Activated CD4-positive, alpha-beta memory T cell treated with anti-CD3 and anti-CD28 coated beads, Interleukin-2, amount 10 ng/mL, durations not matched to agents 7 days and 5 days (primary cell): ENCODE results near the gene KDM4B. TPM values are rescaled to one million over a fixed set of nuclear protein-coding genes. Genes with fewer than 3 reads are reported as not detected.
"Not testable (repeated sequence)": the region's sequence is repeated elsewhere in the genome, so short reads cannot be mapped to it uniquely, and the experiment has no call there.

Source experiments
- CTCF ChIA-PET: fragments of 350-600 bp; sonication (Branson Sonifier 250); formaldehyde crosslinking; loops from one replicate; lab custom pipeline; 2021; ENCODE audit warnings: antibody characterized with exemption, inconsistent platforms; lab: Charles Lee
- POLR2A ChIA-PET: fragments of 350-600 bp; sonication (Branson Sonifier 250); formaldehyde crosslinking; loops from one replicate; lab custom pipeline; 2021; ENCODE audit warnings: antibody characterized with exemption; lab: Charles Lee
- DNase-seq: peaks from one replicate; pipeline ENCODE4 v3.0.0-alpha.2; 2020
- H3K27ac Mint-ChIP-seq: one replicate; pipeline ENCODE4 v1.8.0; 2021; ENCODE audit warnings: mild to moderate bottlenecking, mixed read lengths
- H3K27me3 Mint-ChIP-seq: one replicate; pipeline ENCODE4 v1.8.0; 2021; ENCODE audit warnings: mixed read lengths
- H3K36me3 Mint-ChIP-seq: one replicate; pipeline ENCODE4 v1.8.0; 2021; ENCODE audit warnings: low read depth, mixed read lengths
- H3K4me1 Mint-ChIP-seq: one replicate; pipeline ENCODE4 v1.8.0; 2021; ENCODE audit warnings: mixed read lengths
- H3K4me3 Mint-ChIP-seq: one replicate; pipeline ENCODE4 v1.8.0; 2021; ENCODE audit warnings: mild to moderate bottlenecking, mixed read lengths
- H3K9me3 Mint-ChIP-seq: one replicate; pipeline ENCODE4 v1.8.0; 2021; ENCODE audit warnings: mixed read lengths
- total RNA-seq, 2 experiments: library from RNA; stranded (reverse); gene quantifications; one replicate each; pipeline ENCODE4 v1.2.3, GENCODE V29; 2021

KDM4B gene
- total RNA-seq, 2 experiments from 2014 or later, result 46.3 to 50.9 TPM

- DNase-seq, H3K9me3 Mint-ChIP-seq, POLR2A ChIA-PET, H3K4me3 Mint-ChIP-seq, CTCF ChIA-PET, H3K4me1 Mint-ChIP-seq, H3K36me3 Mint-ChIP-seq, H3K27me3 Mint-ChIP-seq, H3K27ac Mint-ChIP-seq: not testable (repeated sequence)
These were observed 196.2 kb downstream of the KDM4B start for GRCh38 chr19:5164845-5165696.

- H3K4me3 Mint-ChIP-seq, result no peak overlapping the region
- ChIA-PET CTCF (no interaction called here), POLR2A (no interaction called here)
- H3K27ac Mint-ChIP-seq, result no peak overlapping the region
- no peaks in the 10 kb centered on the region for H3K4me1 Mint-ChIP-seq
- H3K27me3 Mint-ChIP-seq, result peaks cover 2% of the 10 kb centered on the region
- H3K36me3 Mint-ChIP-seq, result no peaks in the 10 kb centered on the region
- no peak for DNase-seq
- no peaks in the 10 kb centered on the region for H3K9me3 Mint-ChIP-seq
These were observed 196.7 kb downstream of the KDM4B start for GRCh38 chr19:5165697-5166019.

- Mint-ChIP-seq H3K4me1 (no peaks in the 10 kb centered on the region), H3K4me3 (no peak overlapping the region), H3K27me3 (peaks cover 2% of the 10 kb centered on the region), H3K27ac (no peak overlapping the region), H3K36me3 (no peaks in the 10 kb centered on the region), H3K9me3 (no peaks in the 10 kb centered on the region)
- ChIA-PET CTCF (interaction anchor here (1.0 kb wide), 1 partner anchor 118 kb away, joined by 3 read pairs; no protein-coding TSS in a partner anchor), POLR2A (no interaction called here)
- no peak for DNase-seq
These were observed 197.3 kb downstream of the KDM4B start for GRCh38 chr19:5166262-5166661.

- Mint-ChIP-seq H3K36me3 (no peaks in the 10 kb centered on the region), H3K27me3 (peaks cover 2% of the 10 kb centered on the region), H3K4me3 (no peak overlapping the region), H3K4me1 (no peaks in the 10 kb centered on the region), H3K27ac (no peak overlapping the region), H3K9me3 (no peaks in the 10 kb centered on the region)
- CTCF ChIA-PET, result no interaction called here
- DNase-seq, result peak; percentile 63
- POLR2A ChIA-PET, result no interaction called here
These were observed 201.4 kb downstream of the KDM4B start for GRCh38 chr19:5170329-5170745.

GRCh38 chr19:5171711-5172110 lies 202.8 kb downstream of the KDM4B start:
- H3K27me3 Mint-ChIP-seq, result peaks cover 2% of the 10 kb centered on the region
- H3K9me3 Mint-ChIP-seq, result no peaks in the 10 kb centered on the region
- no peaks in the 10 kb centered on the region for H3K4me1 Mint-ChIP-seq
- H3K36me3 Mint-ChIP-seq, result no peaks in the 10 kb centered on the region
- H3K27ac Mint-ChIP-seq, result no peak overlapping the region
- ChIA-PET POLR2A (no interaction called here), CTCF (interaction anchor here (1.9 kb wide), 1 partner anchor 123 kb away, joined by 4 read pairs; no protein-coding TSS in a partner anchor)
- DNase-seq, result no peak
- H3K4me3 Mint-ChIP-seq, result no peak overlapping the region

GRCh38 chr19:5172859-5173630 lies 204.1 kb downstream of the KDM4B start:
- Mint-ChIP-seq H3K4me1 (no peaks in the 10 kb centered on the region), H3K27me3 (peaks cover 2% of the 10 kb centered on the region), H3K4me3 (no peak overlapping the region), H3K36me3 (no peaks in the 10 kb centered on the region), H3K9me3 (no peaks in the 10 kb centered on the region), H3K27ac (no peak overlapping the region)
- ChIA-PET POLR2A (no interaction called here), CTCF (no interaction called here)
- no peak for DNase-seq

- Mint-ChIP-seq H3K27me3 (peaks cover 2% of the 10 kb centered on the region), H3K36me3 (no peaks in the 10 kb centered on the region), H3K4me3 (no peak overlapping the region), H3K4me1 (no peaks in the 10 kb centered on the region), H3K27ac (no peak overlapping the region), H3K9me3 (no peaks in the 10 kb centered on the region)
- POLR2A ChIA-PET, result no interaction called here
- no peak for DNase-seq
- CTCF ChIA-PET, result no interaction called here
These were observed 205.1 kb downstream of the KDM4B start for GRCh38 chr19:5173993-5174392.

- Mint-ChIP-seq H3K4me3 (no peak overlapping the region), H3K27ac (no peak overlapping the region), H3K27me3 (no peaks in the 10 kb centered on the region), H3K4me1 (no peaks in the 10 kb centered on the region), H3K36me3 (no peaks in the 10 kb centered on the region), H3K9me3 (no peaks in the 10 kb centered on the region)
- CTCF ChIA-PET, result no interaction called here
- DNase-seq, result no peak
- POLR2A ChIA-PET, result no interaction called here
These were observed 209.0 kb downstream of the KDM4B start for GRCh38 chr19:5177745-5178450.

GRCh38 chr19:5178841-5179240 lies 209.9 kb downstream of the KDM4B start:
- CTCF ChIA-PET, result no interaction called here
- no peaks in the 10 kb centered on the region for H3K36me3 Mint-ChIP-seq
- H3K27me3 Mint-ChIP-seq, result no peaks in the 10 kb centered on the region
- H3K4me1 Mint-ChIP-seq, result no peaks in the 10 kb centered on the region
- H3K9me3 Mint-ChIP-seq, result no peaks in the 10 kb centered on the region
- POLR2A ChIA-PET, result no interaction called here
- H3K4me3 Mint-ChIP-seq, result no peak overlapping the region
- no peak for DNase-seq
- H3K27ac Mint-ChIP-seq, result no peak overlapping the region

GRCh38 chr19:5179256-5179655 lies 210.3 kb downstream of the KDM4B start:
- H3K27me3 Mint-ChIP-seq, result no peaks in the 10 kb centered on the region
- no peak overlapping the region for H3K4me3 Mint-ChIP-seq
- H3K27ac Mint-ChIP-seq, result no peak overlapping the region
- no peak for DNase-seq
- no peaks in the 10 kb centered on the region for H3K36me3 Mint-ChIP-seq
- no peaks in the 10 kb centered on the region for H3K9me3 Mint-ChIP-seq
- ChIA-PET CTCF (no interaction called here), POLR2A (no interaction called here)
- no peaks in the 10 kb centered on the region for H3K4me1 Mint-ChIP-seq

- Mint-ChIP-seq H3K4me1 (no peaks in the 10 kb centered on the region), H3K27ac (no peak overlapping the region), H3K36me3 (no peaks in the 10 kb centered on the region), H3K9me3 (no peaks in the 10 kb centered on the region), H3K27me3 (no peaks in the 10 kb centered on the region), H3K4me3 (no peak overlapping the region)
- no peak for DNase-seq
- ChIA-PET POLR2A (no interaction called here), CTCF (no interaction called here)
These were observed 212.4 kb downstream of the KDM4B start for GRCh38 chr19:5181329-5181728.

GRCh38 chr19:5182751-5183150 lies 213.8 kb downstream of the KDM4B start:
- no peaks in the 10 kb centered on the region for H3K4me1 Mint-ChIP-seq
- no peak overlapping the region for H3K27ac Mint-ChIP-seq
- CTCF ChIA-PET, result no interaction called here
- POLR2A ChIA-PET, result no interaction called here
- no peaks in the 10 kb centered on the region for H3K27me3 Mint-ChIP-seq
- no peaks in the 10 kb centered on the region for H3K36me3 Mint-ChIP-seq
- DNase-seq, result no peak
- H3K4me3 Mint-ChIP-seq, result no peak overlapping the region
- no peaks in the 10 kb centered on the region for H3K9me3 Mint-ChIP-seq

- CTCF ChIA-PET, result no interaction called here
- POLR2A ChIA-PET, result no interaction called here
- Mint-ChIP-seq H3K4me1 (no peaks in the 10 kb centered on the region), H3K4me3 (no peak overlapping the region), H3K9me3 (no peaks in the 10 kb centered on the region), H3K27me3 (no peaks in the 10 kb centered on the region), H3K27ac (no peak overlapping the region), H3K36me3 (no peaks in the 10 kb centered on the region)
- no peak for DNase-seq
These were observed 214.7 kb downstream of the KDM4B start for GRCh38 chr19:5183616-5184015.
